Measurements from ENCODE around the gene CLDN19.

GRCh38 chr1:42736152-42736551, 3.9 kb downstream of the CLDN19 start:
- no peak for TF ChIP-seq PPARA (CRISPR knock-in tag; IDR thresholded peaks at IDR 0.05; ENCODE audit: borderline replicate concordance)
- no peak for TF ChIP-seq TSHZ2 (CRISPR knock-in tag; IDR thresholded peaks at IDR 0.05)
- TF ChIP-seq CREB5 (CRISPR knock-in tag; IDR thresholded peaks at IDR 0.05; ENCODE audit: low read depth), result no peak
- TF ChIP-seq PATZ1 (CRISPR knock-in tag; IDR thresholded peaks at IDR 0.05; ENCODE audit: borderline replicate concordance), result no peak

Measured in SK-N-SH treated with all-trans-retinoic acid at 6 μM for 48 hours (cell line).